IMR-90 (cell line): ENCODE results near the gene PHF21B. TPM values are rescaled to one million over a fixed set of nuclear protein-coding genes. Genes with fewer than 3 reads are reported as not detected.

Experiments used
- ATAC-seq: fragments of 200-7000 bp; cut with Tn5 transposase; 2 replicates; pipeline ENCODE4 v1.9.1; 2020; ENCODE audit warnings: low read depth, mild to moderate bottlenecking, moderate library complexity
- BruUV-seq: library from RNA; stranded (reverse); fragments of 400-500 nt; replicated peaks from 2 replicates; lab custom pipeline; 2021; lab: Mats Ljungman, UMichigan
- CTCF ChIA-PET: fragments of 300-600 bp; formaldehyde crosslinking; extraction: SDS; loops from one replicate; lab custom pipeline; 2021; ENCODE audit warnings: antibody characterized with exemption; lab: Yijun Ruan, JAX
- POLR2A ChIA-PET: fragments of 300-600 bp; sonication (Branson Sonifier 250); formaldehyde crosslinking; loops from one replicate; lab custom pipeline; 2022; ENCODE audit warnings: antibody characterized with exemption; ENCODE audit not compliant: unreplicated experiment; lab: Charles Lee
- DNase-seq: peaks from one replicate; pipeline ENCODE4 v3.0.0; 2013
- H2AFZ ChIP-seq: replicated peaks from 2 replicates; pipeline ENCODE3; 2013; ENCODE audit warnings: low read length, mild to moderate bottlenecking; ENCODE audit not compliant: poor library complexity
- H2AK5ac ChIP-seq: 2 replicates; pipeline ENCODE4 v1.6.1; 2013; ENCODE audit warnings: low read depth, low read length, inconsistent platforms
- H2AK9ac ChIP-seq: replicated peaks from 2 replicates; pipeline ENCODE3; 2013; ENCODE audit warnings: mild to moderate bottlenecking, low read depth, low read length, moderate library complexity; ENCODE audit not compliant: poor library complexity
- H2BK120ac ChIP-seq: 2 replicates; pipeline ENCODE4 v1.6.1; 2013; ENCODE audit warnings: low read depth, low read length, inconsistent platforms
- H2BK15ac ChIP-seq: 3 replicates; pipeline ENCODE4 v1.6.1; 2013; ENCODE audit warnings: low read depth, low read length, inconsistent platforms
- H2BK20ac ChIP-seq: 2 replicates; pipeline ENCODE4 v1.6.1; 2013; ENCODE audit warnings: low read depth, mild to moderate bottlenecking, inconsistent platforms, low read length, moderate library complexity
- H2BK5ac ChIP-seq: 2 replicates; pipeline ENCODE4 v1.6.1; 2013; ENCODE audit warnings: mild to moderate bottlenecking, low read depth, low read length, inconsistent platforms; ENCODE audit not compliant: poor library complexity, severe bottlenecking
- H3K14ac ChIP-seq: replicated peaks from 2 replicates; pipeline ENCODE4 v1.6.1; 2013; ENCODE audit warnings: low read depth, low read length, inconsistent platforms
- H3K18ac ChIP-seq: 2 replicates; pipeline ENCODE4 v1.6.1; 2013; ENCODE audit warnings: low read depth, low read length, control low read depth
- H3K23ac ChIP-seq: 2 replicates; pipeline ENCODE4 v1.6.1; 2013; ENCODE audit warnings: low read depth, low read length, inconsistent platforms
- H3K27ac ChIP-seq: 2 replicates; pipeline ENCODE4 v1.5.1; 2013; ENCODE audit warnings: mild to moderate bottlenecking, control low read depth, low read length; ENCODE audit not compliant: insufficient read depth
- H3K27me3 ChIP-seq: 2 replicates; pipeline ENCODE4 v1.6.1; 2013; ENCODE audit warnings: low read length; ENCODE audit not compliant: control insufficient read depth, insufficient read depth
- H3K36me3 ChIP-seq: 2 replicates; pipeline ENCODE4 v1.6.1; 2013; ENCODE audit warnings: low read length, mixed read lengths; ENCODE audit not compliant: control insufficient read depth, insufficient read depth
- H3K4ac ChIP-seq: 2 replicates; pipeline ENCODE4 v1.6.1; 2013; ENCODE audit warnings: low read depth, low read length, inconsistent platforms
- H3K4me1 ChIP-seq: 2 replicates; pipeline ENCODE4 v1.6.1; 2013; ENCODE audit warnings: low read length, mixed read lengths; ENCODE audit not compliant: control insufficient read depth, insufficient read depth
- H3K4me2 ChIP-seq: 2 replicates; pipeline ENCODE4 v1.6.1; 2013; ENCODE audit warnings: low read depth, mild to moderate bottlenecking, control low read depth, low read length, moderate library complexity
- H3K4me3 ChIP-seq: 2 replicates; pipeline ENCODE4 v1.5.1; 2013; ENCODE audit warnings: low read depth, mild to moderate bottlenecking, control low read depth, low read length, moderate library complexity; ENCODE audit not compliant: insufficient read depth
- H3K56ac ChIP-seq: 2 replicates; pipeline ENCODE4 v1.6.1; 2013; ENCODE audit warnings: low read length, inconsistent platforms; ENCODE audit not compliant: insufficient read depth; ENCODE audit errors: extremely low read depth
- H3K79me1 ChIP-seq, 2 experiments: 2 replicates each; pipeline ENCODE4 v1.6.1; 2013; ENCODE audit warnings: low read length in 2 of 2, inconsistent platforms in 1 of 2, low read depth in 1 of 2
- H3K9ac ChIP-seq: 2 replicates; pipeline ENCODE4 v1.6.1; 2013; ENCODE audit warnings: low read depth, low read length, control low read depth
- H3K9me1 ChIP-seq: 2 replicates; pipeline ENCODE4 v1.6.1; 2013; ENCODE audit warnings: low read length, inconsistent platforms; ENCODE audit not compliant: insufficient read depth
- H3K9me3 ChIP-seq: 2 replicates; pipeline ENCODE4 v1.6.1; 2013; ENCODE audit warnings: low read length; ENCODE audit not compliant: control insufficient read depth, insufficient read depth
- H4K20me1 ChIP-seq: 2 replicates; pipeline ENCODE4 v1.6.1; 2013; ENCODE audit warnings: low read length, inconsistent platforms; ENCODE audit not compliant: insufficient read depth
- H4K5ac ChIP-seq: 2 replicates; pipeline ENCODE4 v1.6.1; 2013; ENCODE audit warnings: mild to moderate bottlenecking, low read depth, low read length, control low read depth
- H4K8ac ChIP-seq, 2 experiments: 2 replicates each; pipeline ENCODE4 v1.6.1; 2013; ENCODE audit warnings: low read depth in 2 of 2, low read length in 2 of 2, control low read depth in 1 of 2, inconsistent platforms in 1 of 2
- H4K91ac ChIP-seq: 2 replicates; pipeline ENCODE4 v1.6.1; 2013; ENCODE audit warnings: low read depth, low read length, inconsistent platforms; ENCODE audit not compliant: insufficient read depth
- ELK1 ChIP-seq: fragments of 150-350 bp; IDR thresholded peaks from 2 replicates; pipeline ENCODE4 v1.6.1; 2016; ENCODE audit warnings: low read depth, mild to moderate bottlenecking, low read length, moderate library complexity, borderline replicate concordance
- RCOR1 ChIP-seq: IDR thresholded peaks from 2 replicates; pipeline ENCODE4 v1.6.1; 2012; ENCODE audit warnings: mild to moderate bottlenecking, low read length, improper control_type of control experiment; ENCODE audit not compliant: insufficient replicate concordance
- RFX5 ChIP-seq: IDR thresholded peaks from 2 replicates; pipeline ENCODE4 v1.8.0; 2012; ENCODE audit warnings: low read depth, mild to moderate bottlenecking, low read length, moderate library complexity
- WGBS, 2 experiments: methylation state at CpG; one replicate each; pipeline versions ENCODE4 v1.1.5 to v1.1.7; 2013; ENCODE audit warnings: missing lambda C conversion rate in 2 of 2; ENCODE audit not compliant: insufficient read length in 1 of 2; ENCODE audit errors: extremely low coverage in 2 of 2; 5-methylcytosine and 5-hydroxymethylcytosine counted together
- dilution Hi-C: fragments of 300-500 bp; cut with HindIII; formaldehyde crosslinking; loops from one replicate; pipeline ENCODE4 v1.14.3; 2018; ENCODE audit warnings: low sequenced_read_pairs; ENCODE audit not compliant: unreplicated experiment
- in situ Hi-C: fragments of 300-500 bp; cut with MboI; formaldehyde crosslinking; loops from 3 replicates; pipeline ENCODE4 v1.14.3; 2019; ENCODE audit warnings: low sequenced_read_pairs, inconsistent platforms, mixed read lengths
- intact Hi-C: fragments of 100-400 bp; cut with micrococcal nuclease; formaldehyde crosslinking; loops from 2 replicates; pipeline ENCODE4 v1.10.0; 2022
- polyA plus RNA-seq, 3 experiments: library from polyadenylated mRNA; depleted of rRNA; stranded (reverse); fragments of >200 nt; gene quantifications; 2 replicates each; pipeline ENCODE4 v1.2.3, GENCODE V29; 2012; ENCODE audit warnings: low replicate concordance in 1 of 3
- total RNA-seq: library from RNA; depleted of rRNA; stranded (reverse); fragments of >200 nt; gene quantifications from 2 replicates; pipeline ENCODE4 v1.2.3, GENCODE V29; 2012

The PHF21B gene
- total and polyA plus RNA-seq, 2 of the 4 experiments (the other 2 are of a cell fraction), result 0.02 TPM; not detected in 1

GRCh38 chr22:44848791-44849420, 160.9 kb downstream of the PHF21B start:
- Histone ChIP-seq H2BK120ac (no peak overlapping the region), H3K23ac (no peak overlapping the region), H3K36me3 (no peaks in the 10 kb centered on the region), H3K4ac (no peak overlapping the region), H2BK5ac (no peak overlapping the region), H2AFZ (no peak overlapping the region), H3K56ac (no peak overlapping the region), H4K8ac (no peak overlapping the region), H3K9me3 (peaks cover 6% of the 10 kb centered on the region; the same call in 1 of the 2 replicates), H3K4me3 (no peak overlapping the region), H3K14ac (no peak overlapping the region), H3K9me1 (no peaks in the 10 kb centered on the region), H2AK9ac (peak overlapping the region; percentile 28), H4K5ac (no peak overlapping the region), H2BK20ac (no peak overlapping the region), H4K91ac (no peak overlapping the region), H2AK5ac (no peak overlapping the region), H2BK15ac (no peak overlapping the region), H3K18ac (no peak overlapping the region), H4K20me1 (no peaks in the 10 kb centered on the region), H3K9ac (no peak overlapping the region), H3K79me1 (no peaks in the 10 kb centered on the region), H3K4me2 (no peak overlapping the region), H3K27me3 (peaks cover 10% of the 10 kb centered on the region; the same call in 1 of the 2 replicates), H3K4me1 (no peaks in the 10 kb centered on the region), H3K27ac (no peak overlapping the region)
- no peak for TF ChIP-seq ELK1
- TF ChIP-seq RCOR1, result no peak
- TF ChIP-seq RFX5, result no peak
- no peak for DNase-seq
- intact Hi-C loops (no loop called here), dilution Hi-C loops (no loop called here), in situ Hi-C loops (no loop called here)
- no peak for ATAC-seq
- CTCF ChIA-PET, result no interaction called here
- POLR2A ChIA-PET, result no interaction called here
- BruUV-seq, result no TSS peak
- WGBS, 2 experiments, result 90% methylated on average over 9 of the region's 21 CpGs; no CpG with 5 or more reads in 1 of the 2 experiments
